ENCODE results near the gene EEPD1. TPM values are rescaled to one million over a fixed set of nuclear protein-coding genes. Genes with fewer than 3 reads are reported as not detected.
A peak's percentile ranks its signal among the peaks of the same experiment; 100 is the strongest.

EEPD1 gene
- total RNA-seq, 1 donor from 2014 or later = 8.7 TPM

DNA sequence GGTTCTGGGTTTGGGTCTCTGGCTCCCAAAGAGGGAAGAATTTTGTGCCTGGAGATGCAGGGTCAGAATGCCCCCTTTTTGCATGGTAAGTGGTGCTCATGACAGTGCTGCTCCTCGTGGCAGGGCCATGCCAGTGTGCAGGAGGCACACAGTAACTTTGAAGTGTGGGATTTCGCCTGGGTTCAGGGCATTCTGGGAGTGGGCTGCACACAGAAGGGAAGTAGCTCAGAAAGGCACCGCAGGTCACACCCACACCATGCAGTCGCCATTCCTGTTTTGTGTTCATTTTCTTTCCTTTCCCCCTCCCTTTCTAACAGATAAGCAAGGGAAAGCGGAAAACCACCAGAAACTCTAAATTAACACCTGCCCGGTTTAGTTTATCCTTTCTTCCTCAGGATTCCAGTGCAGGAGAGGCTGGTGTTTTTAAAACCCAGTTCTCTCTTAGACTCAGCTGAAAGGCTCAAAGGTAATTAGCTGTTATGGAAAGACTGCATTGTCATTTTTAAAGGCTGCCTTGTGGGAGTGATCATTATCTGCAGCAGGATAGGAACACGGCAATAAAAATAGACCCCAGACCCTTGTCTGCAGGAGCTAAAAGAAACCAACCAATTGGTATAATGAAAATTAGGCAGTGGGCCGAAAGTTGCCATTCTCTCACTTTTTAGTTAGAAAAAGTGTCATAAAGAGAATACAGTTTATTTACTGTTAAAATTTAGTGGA is 50.2 kb downstream of the EEPD1 start:
- no peak overlapping the region for H3K4me3 ChIP-seq (ENCODE audit: low read depth, low read length)
- TF ChIP-seq, protein P1, sequence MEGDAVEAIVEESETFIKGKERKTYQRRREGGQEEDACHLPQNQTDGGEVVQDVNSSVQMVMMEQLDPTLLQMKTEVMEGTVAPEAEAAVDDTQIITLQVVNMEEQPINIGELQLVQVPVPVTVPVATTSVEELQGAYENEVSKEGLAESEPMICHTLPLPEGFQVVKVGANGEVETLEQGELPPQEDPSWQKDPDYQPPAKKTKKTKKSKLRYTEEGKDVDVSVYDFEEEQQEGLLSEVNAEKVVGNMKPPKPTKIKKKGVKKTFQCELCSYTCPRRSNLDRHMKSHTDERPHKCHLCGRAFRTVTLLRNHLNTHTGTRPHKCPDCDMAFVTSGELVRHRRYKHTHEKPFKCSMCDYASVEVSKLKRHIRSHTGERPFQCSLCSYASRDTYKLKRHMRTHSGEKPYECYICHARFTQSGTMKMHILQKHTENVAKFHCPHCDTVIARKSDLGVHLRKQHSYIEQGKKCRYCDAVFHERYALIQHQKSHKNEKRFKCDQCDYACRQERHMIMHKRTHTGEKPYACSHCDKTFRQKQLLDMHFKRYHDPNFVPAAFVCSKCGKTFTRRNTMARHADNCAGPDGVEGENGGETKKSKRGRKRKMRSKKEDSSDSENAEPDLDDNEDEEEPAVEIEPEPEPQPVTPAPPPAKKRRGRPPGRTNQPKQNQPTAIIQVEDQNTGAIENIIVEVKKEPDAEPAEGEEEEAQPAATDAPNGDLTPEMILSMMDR (IDR thresholded peaks at IDR 0.05; ENCODE audit: insufficient read depth, low read length, poor library complexity, severe bottlenecking) = no peak
- no peaks in the 10 kb centered on the region for H3K27me3 ChIP-seq (ENCODE audit: control insufficient read depth, insufficient read depth, low read length)
- DNase-seq (ENCODE audit: low read depth) = no peak
- H3K36me3 ChIP-seq (ENCODE audit: control insufficient read depth, insufficient read depth, low read length) = no peaks in the 10 kb centered on the region

DNA sequence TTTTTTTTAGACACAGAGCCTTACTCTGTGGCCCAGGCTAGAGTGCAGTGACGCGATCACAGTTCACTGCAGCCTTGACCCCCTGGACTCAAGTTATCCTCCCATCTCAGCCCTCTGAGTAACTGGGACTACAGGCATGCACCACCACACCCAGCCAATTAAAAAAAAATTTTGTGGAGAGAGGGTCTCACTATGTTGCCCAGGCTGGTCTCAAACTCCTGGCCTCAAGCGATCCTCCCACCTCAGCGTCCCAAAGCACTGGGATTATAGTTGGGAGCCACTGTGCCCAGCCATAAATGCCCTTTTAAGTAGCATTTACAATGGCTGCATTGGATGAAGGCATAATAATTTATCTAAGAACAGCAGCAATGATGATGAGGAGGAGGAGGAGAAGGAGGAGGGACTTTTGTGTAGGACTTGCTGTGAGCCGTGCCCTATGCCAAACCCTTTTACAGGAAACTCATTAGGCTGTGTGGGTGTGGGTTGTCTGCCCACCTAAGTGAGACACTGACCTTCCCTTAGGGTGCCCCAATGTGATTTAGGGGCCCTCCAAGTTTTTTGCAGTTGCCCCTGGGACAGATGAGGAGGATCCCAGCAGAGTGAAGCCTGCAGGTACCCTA is 51.1 kb downstream of the EEPD1 start:
- Histone ChIP-seq H3K36me3 (ENCODE audit: control insufficient read depth, insufficient read depth, low read length) (no peaks in the 10 kb centered on the region), H3K27me3 (ENCODE audit: control insufficient read depth, insufficient read depth, low read length) (no peaks in the 10 kb centered on the region), H3K4me3 (ENCODE audit: low read depth, low read length) (no peak overlapping the region)
- TF ChIP-seq, protein P1 (IDR thresholded peaks at IDR 0.05; ENCODE audit: insufficient read depth, low read length, poor library complexity, severe bottlenecking) = no peak
- no peak for DNase-seq (ENCODE audit: low read depth)

DNA sequence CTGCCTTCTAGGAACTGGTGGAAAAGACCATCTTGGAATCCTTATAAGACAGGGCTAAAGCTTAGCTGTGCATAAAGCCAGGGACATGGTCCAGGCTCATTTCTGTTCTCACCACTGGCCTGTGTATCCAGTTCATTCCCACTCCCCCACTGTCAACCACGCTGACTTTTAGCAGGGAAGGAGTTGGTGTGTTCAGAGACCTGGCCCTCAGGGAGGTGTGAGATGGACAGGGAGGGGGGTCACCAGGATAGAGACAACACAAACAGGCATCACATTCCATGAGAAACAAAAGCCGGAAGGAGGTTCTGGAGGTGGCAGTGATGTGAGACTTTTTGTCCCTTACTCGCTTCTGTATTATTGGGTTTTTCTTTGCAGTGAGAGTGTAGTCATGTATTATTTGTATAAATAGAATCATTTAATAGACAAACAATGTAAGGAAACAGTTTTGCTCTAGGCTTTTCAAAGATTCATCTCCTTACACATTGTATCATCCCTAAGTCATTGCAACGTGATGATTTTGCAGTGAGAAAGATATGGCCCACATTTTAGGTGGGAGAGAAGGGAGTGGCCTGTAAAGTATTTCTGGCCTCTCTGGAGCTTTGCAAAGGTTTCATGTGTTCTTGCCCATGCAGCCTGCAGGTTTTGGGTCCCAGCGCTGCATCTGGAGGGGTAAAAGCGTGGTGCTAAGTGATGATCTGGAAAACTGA is 52.0 kb downstream of the EEPD1 start:
- no peak overlapping the region for H3K4me3 ChIP-seq (ENCODE audit: low read depth, low read length)
- H3K36me3 ChIP-seq (ENCODE audit: control insufficient read depth, insufficient read depth, low read length) = no peaks in the 10 kb centered on the region
- DNase-seq (ENCODE audit: low read depth) = no peak
- TF ChIP-seq, protein P1 (IDR thresholded peaks at IDR 0.05; ENCODE audit: insufficient read depth, low read length, poor library complexity, severe bottlenecking) = no peak
- no peaks in the 10 kb centered on the region for H3K27me3 ChIP-seq (ENCODE audit: control insufficient read depth, insufficient read depth, low read length)

DNA sequence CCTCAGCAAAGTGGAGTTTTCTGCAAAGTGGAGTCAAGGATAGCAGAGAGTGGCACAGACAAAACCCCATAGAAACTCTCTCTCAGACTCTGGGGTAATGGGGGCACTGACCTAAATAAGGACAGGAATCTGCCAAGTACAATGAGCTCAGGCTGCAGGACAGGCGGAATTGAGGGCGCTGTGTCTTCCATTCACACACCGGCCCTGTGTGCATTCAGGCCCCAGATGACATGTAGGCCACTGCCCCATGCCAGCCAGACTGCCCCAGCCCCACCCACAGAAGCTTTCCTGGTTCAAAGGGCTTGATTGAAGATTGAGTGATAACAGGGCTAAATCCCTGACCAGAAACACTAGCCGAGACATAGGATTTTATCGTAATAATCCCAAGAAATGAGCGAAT is 52.7 kb downstream of the EEPD1 start:
- H3K27me3 ChIP-seq (ENCODE audit: control insufficient read depth, insufficient read depth, low read length) = no peaks in the 10 kb centered on the region
- no peak for DNase-seq (ENCODE audit: low read depth)
- TF ChIP-seq, protein P1 (IDR thresholded peaks at IDR 0.05; ENCODE audit: insufficient read depth, low read length, poor library complexity, severe bottlenecking) = no peak
- no peaks in the 10 kb centered on the region for H3K36me3 ChIP-seq (ENCODE audit: control insufficient read depth, insufficient read depth, low read length)
- H3K4me3 ChIP-seq (ENCODE audit: low read depth, low read length) = no peak overlapping the region

DNA sequence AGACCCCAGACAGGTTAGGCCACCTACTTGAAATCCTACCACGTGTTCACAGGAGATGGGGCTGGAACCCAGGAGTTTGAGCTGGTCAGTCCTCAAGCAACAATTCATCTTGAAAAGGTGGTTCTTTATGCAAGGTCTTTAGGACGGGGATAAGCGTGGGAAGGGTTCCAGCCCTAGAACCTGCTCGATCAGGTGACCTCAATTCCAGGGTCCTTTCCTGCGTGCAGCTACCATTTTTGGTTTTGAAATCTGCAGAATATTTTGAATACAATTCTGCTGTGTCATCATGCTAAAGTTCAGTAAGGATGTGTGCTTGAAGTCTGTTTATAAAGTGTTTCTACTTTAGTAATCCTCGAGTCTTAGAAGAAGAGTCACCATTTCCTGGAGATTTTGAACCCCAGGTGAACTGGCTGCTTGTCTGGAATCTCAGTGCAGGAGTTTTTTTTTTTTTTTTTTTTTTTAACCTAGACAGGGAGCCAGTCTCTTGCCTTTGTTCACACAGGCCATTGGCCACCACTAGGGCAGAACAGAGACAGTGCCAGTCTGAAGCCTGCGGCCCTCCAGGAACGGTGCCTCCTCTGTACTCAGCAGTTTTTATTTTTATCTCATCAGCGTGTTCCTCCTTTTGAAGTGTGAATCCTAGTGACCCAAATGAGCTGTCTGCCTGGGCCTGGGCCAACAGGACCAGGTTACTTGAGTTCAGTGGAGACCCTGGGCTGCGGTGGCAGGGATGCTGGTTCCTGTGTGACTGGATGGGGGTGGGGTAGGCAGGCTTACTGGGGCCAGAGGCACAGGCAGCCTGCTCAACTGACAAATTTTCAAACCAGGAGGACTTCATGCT is 54.6 kb downstream of the EEPD1 start:
- no peaks in the 10 kb centered on the region for H3K36me3 ChIP-seq (ENCODE audit: control insufficient read depth, insufficient read depth, low read length)
- TF ChIP-seq, protein P1 (IDR thresholded peaks at IDR 0.05; ENCODE audit: insufficient read depth, low read length, poor library complexity, severe bottlenecking) = no peak
- no peaks in the 10 kb centered on the region for H3K27me3 ChIP-seq (ENCODE audit: control insufficient read depth, insufficient read depth, low read length)
- peak; percentile 54 for DNase-seq (ENCODE audit: low read depth)
- H3K4me3 ChIP-seq (ENCODE audit: low read depth, low read length) = no peak overlapping the region
